Calu3 (cell line): Measurements from ENCODE around the gene SLC16A6. TPM values are rescaled to one million over a fixed set of nuclear protein-coding genes. Genes with fewer than 3 reads are reported as not detected.

ENCODE experiments used
- BruUV-seq: library from RNA; stranded (reverse); fragments of 400-500 nt; replicated peaks from 2 replicates; lab custom pipeline; 2021; lab: Mats Ljungman, UMichigan
- CTCF ChIA-PET: fragments of 300-600 bp; sonication (Branson Sonifier 250); formaldehyde crosslinking; loops from one replicate; lab custom pipeline; 2022; ENCODE audit warnings: antibody characterized with exemption; lab: Charles Lee
- DNase-seq: peaks from one replicate; pipeline ENCODE4 v3.0.0; 2022
- H3K27ac Mint-ChIP-seq: one replicate; pipeline ENCODE4 v1.8.0; 2022; ENCODE audit warnings: mixed read lengths; ENCODE audit not compliant: unreplicated experiment
- H3K27me3 Mint-ChIP-seq: one replicate; pipeline ENCODE4 v1.8.0; 2022; ENCODE audit warnings: mixed read lengths; ENCODE audit not compliant: unreplicated experiment
- H3K36me3 Mint-ChIP-seq: one replicate; pipeline ENCODE4 v1.8.0; 2022; ENCODE audit warnings: mild to moderate bottlenecking, moderate library complexity, mixed read lengths; ENCODE audit not compliant: insufficient read depth, unreplicated experiment
- H3K4me1 Mint-ChIP-seq: one replicate; pipeline ENCODE4 v1.8.0; 2022; ENCODE audit warnings: mild to moderate bottlenecking, low read depth, mixed read lengths; ENCODE audit not compliant: unreplicated experiment
- H3K4me3 Mint-ChIP-seq: one replicate; pipeline ENCODE4 v1.8.0; 2022; ENCODE audit warnings: mild to moderate bottlenecking, low read depth, moderate library complexity, mixed read lengths; ENCODE audit not compliant: unreplicated experiment
- H3K9me3 Mint-ChIP-seq: one replicate; pipeline ENCODE4 v1.8.0; 2022; ENCODE audit warnings: low read depth, mixed read lengths; ENCODE audit not compliant: unreplicated experiment
- CTCF ChIP-seq: fragments of 200-600 bp; IDR thresholded peaks from one replicate; pipeline ENCODE4 v1.8.0; 2022; ENCODE audit warnings: antibody characterized with exemption; ENCODE audit not compliant: unreplicated experiment
- intact Hi-C: fragments of 100-400 bp; cut with micrococcal nuclease; formaldehyde crosslinking; loops from one replicate; pipeline ENCODE4 v1.10.0; 2022; ENCODE audit not compliant: unreplicated experiment
- total RNA-seq: library from RNA; stranded (reverse); gene quantifications from 2 replicates; pipeline ENCODE4 v1.2.3, GENCODE V29; 2022

Gene SLC16A6
- total RNA-seq, 1 experiment from 2014 or later = 0.19 TPM

DNA sequence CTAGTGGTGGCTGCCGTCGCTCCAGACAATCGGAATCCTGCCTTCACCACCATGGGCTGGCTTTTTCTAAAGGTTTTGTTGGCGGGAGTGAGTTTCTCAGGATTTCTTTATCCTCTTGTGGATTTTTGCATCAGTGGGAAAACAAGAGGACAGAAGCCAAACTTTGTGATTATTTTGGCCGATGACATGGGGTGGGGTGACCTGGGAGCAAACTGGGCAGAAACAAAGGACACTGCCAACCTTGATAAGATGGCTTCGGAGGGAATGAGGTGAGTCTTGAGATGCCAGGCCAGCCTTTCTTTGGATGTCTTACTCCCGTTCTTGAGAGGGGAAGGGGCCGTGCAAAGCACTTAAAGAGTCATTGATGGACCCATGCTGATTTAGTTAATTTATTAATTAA, 16.5 kb upstream of the SLC16A6 start:
- CTCF ChIA-PET = no interaction called here
- BruUV-seq = no TSS peak
- no peak for TF ChIP-seq CTCF
- intact Hi-C loops = no loop called here
- Mint-ChIP-seq H3K4me1 (peaks cover 3% of the 10 kb centered on the region), H3K9me3 (no peaks in the 10 kb centered on the region), H3K27ac (no peak overlapping the region), H3K36me3 (no peaks in the 10 kb centered on the region), H3K27me3 (no peaks in the 10 kb centered on the region), H3K4me3 (no peak overlapping the region)
- no peak for DNase-seq

- Mint-ChIP-seq H3K4me1 (no peaks in the 10 kb centered on the region), H3K27ac (no peak overlapping the region), H3K36me3 (no peaks in the 10 kb centered on the region), H3K27me3 (peaks cover 5% of the 10 kb centered on the region), H3K9me3 (no peaks in the 10 kb centered on the region), H3K4me3 (no peak overlapping the region)
- no TSS peak for BruUV-seq
- DNase-seq = no peak
- CTCF ChIA-PET = no interaction called here
- no peak for TF ChIP-seq CTCF
- intact Hi-C loops = no loop called here
Observed at GRCh38 chr17:68306819-68307218, 15.9 kb upstream of the SLC16A6 start.

DNA sequence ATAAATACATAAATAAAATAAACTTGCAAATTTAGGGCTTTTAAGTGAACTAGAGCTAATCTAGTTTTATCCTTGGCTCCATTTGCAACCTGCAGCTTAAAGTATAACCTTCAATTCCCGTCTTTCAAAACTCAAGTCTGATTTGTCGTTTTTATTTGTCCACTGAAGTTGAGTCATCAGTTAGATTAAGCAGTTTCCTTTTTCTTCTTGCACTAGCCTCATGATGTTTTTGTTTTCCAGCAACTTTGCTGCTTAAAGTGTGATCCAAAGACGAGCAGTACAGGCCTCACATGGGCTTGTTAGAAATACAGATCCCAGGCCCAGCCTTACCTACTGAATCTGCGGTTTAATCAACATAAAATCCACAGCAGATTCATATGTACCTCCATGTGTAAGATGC, 14.2 kb upstream of the SLC16A6 start:
- Mint-ChIP-seq H3K9me3 (no peaks in the 10 kb centered on the region), H3K27ac (no peak overlapping the region), H3K27me3 (peaks cover 13% of the 10 kb centered on the region), H3K36me3 (no peaks in the 10 kb centered on the region), H3K4me3 (no peak overlapping the region), H3K4me1 (no peaks in the 10 kb centered on the region)
- no peak for TF ChIP-seq CTCF
- DNase-seq = no peak
- CTCF ChIA-PET = interaction anchor here (0.8 kb wide), 1 partner anchor 94 kb away, joined by 3 read pairs; no protein-coding TSS in a partner anchor
- intact Hi-C loops = no loop called here
- BruUV-seq = no TSS peak

DNA sequence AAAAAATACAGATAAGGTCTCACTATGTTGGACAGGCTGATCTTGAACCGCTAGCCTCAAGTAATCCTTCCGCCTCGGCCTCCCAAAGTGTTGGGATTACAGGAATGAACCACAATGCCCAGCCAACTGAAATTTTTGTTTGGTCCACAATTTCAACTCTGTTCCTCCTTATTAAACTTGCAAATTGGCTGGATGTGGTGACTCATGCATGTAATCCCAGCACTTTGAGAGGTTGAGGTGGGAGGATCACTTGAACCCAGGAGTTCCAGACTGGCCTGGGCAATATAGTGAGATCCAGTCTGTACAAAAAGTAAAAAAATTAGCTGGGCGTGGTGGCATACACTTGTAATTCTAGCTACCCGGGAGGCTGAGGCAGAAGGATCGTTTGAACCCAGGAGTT, 13.8 kb upstream of the SLC16A6 start:
- no peaks in the 10 kb centered on the region for H3K9me3 Mint-ChIP-seq
- BruUV-seq = no TSS peak

More for the DNA sequence above, 13.8 kb upstream of the SLC16A6 start:
- Mint-ChIP-seq H3K4me3 (no peak overlapping the region), H3K4me1 (no peaks in the 10 kb centered on the region), H3K36me3 (no peaks in the 10 kb centered on the region), H3K27me3 (peaks cover 13% of the 10 kb centered on the region), H3K27ac (no peak overlapping the region)
- DNase-seq = no peak
- TF ChIP-seq CTCF = no peak
- CTCF ChIA-PET = interaction anchor here (0.8 kb wide), 1 partner anchor 94 kb away, joined by 3 read pairs; no protein-coding TSS in a partner anchor
- intact Hi-C loops = no loop called here
